GM21526 (cell line): ENCODE data around the gene RRM2.
A peak's percentile ranks its signal among the peaks of the same experiment; 100 is the strongest.

ENCODE experiments used
- ATAC-seq: cut with Tn5 transposase; IDR thresholded peaks from one replicate; pipeline ENCODE4 v1.9.1; 2021; ENCODE audit warnings: moderate library complexity; ENCODE audit not compliant: unreplicated experiment, low FRiP score

The RRM2 gene

GRCh38 chr2:10122500-10123280 is at the start of gene RRM2:
TSS of gene RRM2 (plus strand) at chr2:10122739. CDS start at chr2:10122799, 60 bp downstream.
- peak; percentile 53 for ATAC-seq

GRCh38 chr2:10073706-10074105 is 48.8 kb upstream of the RRM2 start:
- ATAC-seq: no peak

GRCh38 chr2:10075101-10075500 is 47.4 kb upstream of the RRM2 start:
- no peak for ATAC-seq

- no peak for ATAC-seq
Observed at GRCh38 chr2:10075571-10076209, 46.8 kb upstream of the RRM2 start.

GRCh38 chr2:10076511-10076910 is 46.0 kb upstream of the RRM2 start:
- no peak for ATAC-seq

GRCh38 chr2:10076988-10077527 is 45.5 kb upstream of the RRM2 start:
- ATAC-seq: no peak

- no peak for ATAC-seq
Observed at GRCh38 chr2:10078001-10078400, 44.5 kb upstream of the RRM2 start.

- ATAC-seq: no peak
Observed at GRCh38 chr2:10078704-10079265, 43.8 kb upstream of the RRM2 start.

GRCh38 chr2:10079266-10079869 is 43.2 kb upstream of the RRM2 start:
- no peak for ATAC-seq

GRCh38 chr2:10079870-10080535 is 42.5 kb upstream of the RRM2 start, which contains the start of gene CYS1:
TSS of gene CYS1 (minus strand) at chr2:10080411. CDS start at chr2:10080223, 188 bp downstream.
- ATAC-seq: no peak

GRCh38 chr2:10080536-10081304 is 41.8 kb upstream of the RRM2 start:
- no peak for ATAC-seq

GRCh38 chr2:10083046-10083445 is 39.5 kb upstream of the RRM2 start:
- ATAC-seq: no peak

- no peak for ATAC-seq
Observed at GRCh38 chr2:10083692-10084211, 38.8 kb upstream of the RRM2 start.

- ATAC-seq: no peak
Observed at GRCh38 chr2:10084223-10084865, 38.2 kb upstream of the RRM2 start.

GRCh38 chr2:10085043-10085667 is 37.4 kb upstream of the RRM2 start:
- ATAC-seq: no peak

GRCh38 chr2:10085668-10086059 is 36.9 kb upstream of the RRM2 start:
- no peak for ATAC-seq

- no peak for ATAC-seq
Observed at GRCh38 chr2:10086950-10087349, 35.6 kb upstream of the RRM2 start.

- ATAC-seq: no peak
Observed at GRCh38 chr2:10087360-10087759, 35.2 kb upstream of the RRM2 start.
